Stimulated activated CD8-positive, alpha-beta memory T cell treated with anti-CD3 and anti-CD28 coated beads, Interleukin-2, amount 100 ng/mL, for 48 hours (primary cell): ENCODE data around the gene MITF.

Experiments used
- DNase-seq, 2 donors: peaks; one replicate each; pipeline ENCODE4 v3.0.0-alpha.2; 2020; ENCODE audit warnings: low read depth in 2 of 2

The MITF gene

DNA sequence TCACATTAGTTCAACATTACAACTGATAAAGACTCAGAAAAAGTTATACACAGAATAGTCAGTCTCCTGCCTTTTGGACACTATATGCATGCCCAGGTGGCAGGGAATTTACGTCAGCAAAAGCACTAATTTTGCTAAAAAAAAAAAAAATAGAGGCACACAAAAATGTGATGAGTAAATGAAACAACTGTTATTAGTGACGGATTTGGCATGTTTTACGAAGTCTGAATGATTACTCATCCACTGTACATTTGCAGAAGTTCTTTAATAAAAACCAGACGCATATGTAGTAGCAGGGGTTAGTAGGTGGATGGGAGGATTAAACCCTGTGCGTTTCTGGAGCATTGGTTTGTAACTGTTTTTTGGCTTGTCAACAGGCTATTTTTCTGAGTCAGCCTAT is 99.0 kb downstream of the MITF start:
- DNase-seq: no peak

DNA sequence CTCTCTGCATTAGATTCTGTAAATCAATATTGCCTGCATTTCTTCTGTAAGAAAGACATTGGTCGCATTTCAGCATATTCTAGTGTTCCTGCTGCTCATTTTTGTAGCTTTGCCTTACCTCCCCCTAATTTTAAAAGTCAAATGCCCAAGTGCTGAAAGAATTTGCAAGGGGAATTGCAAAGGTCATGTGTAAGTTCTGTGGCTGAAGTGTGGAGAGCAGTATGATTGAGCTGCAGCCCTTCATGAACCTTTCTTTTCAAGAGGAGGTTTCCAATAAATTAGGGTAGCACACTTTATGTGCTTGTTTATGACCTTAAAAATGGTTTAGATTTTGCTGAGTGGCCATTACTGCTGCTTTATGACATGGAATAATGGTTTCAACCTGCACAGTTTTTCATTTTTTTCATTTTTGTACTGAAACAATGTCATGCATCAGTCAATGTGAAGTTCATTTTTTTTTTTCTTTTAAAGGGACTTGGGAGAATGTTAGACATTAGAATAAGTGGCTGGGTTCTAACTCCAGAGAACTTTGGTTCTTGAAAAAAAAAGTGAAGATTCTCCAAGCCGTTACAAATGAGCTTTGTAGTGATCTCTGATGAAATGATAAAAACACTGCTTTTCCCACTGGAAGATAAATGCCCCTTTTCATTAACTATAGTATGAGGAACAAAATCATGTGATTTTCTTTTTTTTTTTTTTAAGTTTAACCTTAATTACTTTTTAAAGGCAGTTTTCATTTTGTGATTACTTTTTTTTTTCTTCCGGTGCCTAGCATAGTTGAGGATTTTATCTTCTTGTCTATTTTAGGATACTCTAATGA is 99.6 kb downstream of the MITF start:
- no peak for DNase-seq

DNA sequence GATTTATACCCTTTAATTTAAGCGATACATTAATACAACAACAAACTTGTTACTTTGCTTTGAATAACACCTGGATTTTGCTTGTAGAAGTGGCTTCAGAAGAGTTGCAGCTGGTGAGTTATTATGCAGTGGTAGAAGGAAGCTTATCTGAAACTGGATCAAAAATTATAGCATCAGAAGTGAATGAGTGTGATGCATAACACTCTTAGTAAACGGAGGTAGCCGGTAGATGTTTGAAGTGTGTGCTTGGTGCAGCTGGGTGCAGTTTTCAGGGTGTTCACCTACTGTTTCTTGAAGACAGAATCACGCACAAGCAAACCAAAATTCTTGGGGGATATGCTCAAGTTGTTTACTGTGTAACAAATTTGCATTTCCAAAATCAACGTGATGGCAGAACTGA is 103.1 kb downstream of the MITF start:
- DNase-seq: no peak

DNA sequence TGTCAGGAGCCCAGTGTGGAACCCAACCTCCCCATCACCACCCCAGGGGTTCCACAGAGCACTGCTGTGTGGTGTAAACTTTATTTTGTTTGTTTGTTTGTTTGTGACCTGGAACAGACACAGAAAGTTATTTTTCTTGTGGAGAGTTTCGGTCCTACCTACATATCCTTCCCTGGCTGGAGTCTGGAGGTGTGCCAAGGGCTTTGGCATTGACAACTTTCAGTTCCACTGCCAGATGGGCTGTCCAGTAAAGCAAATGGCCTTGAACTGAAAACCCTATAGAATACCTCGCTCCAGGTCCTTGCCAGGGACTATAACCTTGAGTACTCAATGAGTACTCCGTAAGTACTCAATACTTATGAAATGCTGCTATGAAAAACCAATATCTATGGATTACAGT is 103.5 kb downstream of the MITF start:
- DNase-seq: no peak

DNA sequence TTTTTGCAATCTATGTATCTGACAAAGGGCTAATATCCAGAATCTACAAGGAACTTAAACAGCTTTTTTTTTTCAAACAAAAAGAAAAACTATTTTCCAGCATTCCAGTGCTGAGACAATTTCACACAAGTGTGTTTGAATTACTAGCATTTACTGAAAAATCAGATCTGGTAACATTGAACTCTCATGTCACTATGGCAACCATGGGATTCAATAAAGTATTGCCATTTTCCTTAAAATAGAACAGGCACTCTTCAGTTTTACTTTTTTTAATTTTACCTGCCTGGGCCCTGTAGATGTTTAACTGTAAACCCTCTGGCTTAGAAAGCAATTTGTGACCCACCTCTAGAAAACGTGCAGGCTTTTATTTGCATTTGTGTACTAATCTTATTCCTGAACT is 105.4 kb downstream of the MITF start:
- no peak for DNase-seq

DNA sequence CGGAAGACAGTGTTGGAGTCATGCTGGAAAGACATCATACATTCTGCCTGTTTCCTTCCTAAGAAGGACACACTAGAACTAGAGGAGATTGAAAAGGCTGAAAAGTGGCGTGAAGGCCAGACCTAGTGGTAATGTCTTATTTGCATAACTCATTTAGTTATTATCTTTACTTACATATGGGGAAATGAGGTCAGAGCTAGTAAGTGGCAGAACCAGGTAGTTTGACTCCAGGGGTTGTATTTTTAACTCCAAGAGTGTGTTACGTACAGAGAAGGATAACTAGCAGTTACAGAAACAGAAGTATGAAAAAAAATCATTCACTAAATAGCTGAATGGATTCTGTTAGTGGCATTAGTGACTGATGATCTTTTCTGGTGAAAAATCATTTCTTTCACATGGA is 108.0 kb downstream of the MITF start:
- no peak for DNase-seq

DNA sequence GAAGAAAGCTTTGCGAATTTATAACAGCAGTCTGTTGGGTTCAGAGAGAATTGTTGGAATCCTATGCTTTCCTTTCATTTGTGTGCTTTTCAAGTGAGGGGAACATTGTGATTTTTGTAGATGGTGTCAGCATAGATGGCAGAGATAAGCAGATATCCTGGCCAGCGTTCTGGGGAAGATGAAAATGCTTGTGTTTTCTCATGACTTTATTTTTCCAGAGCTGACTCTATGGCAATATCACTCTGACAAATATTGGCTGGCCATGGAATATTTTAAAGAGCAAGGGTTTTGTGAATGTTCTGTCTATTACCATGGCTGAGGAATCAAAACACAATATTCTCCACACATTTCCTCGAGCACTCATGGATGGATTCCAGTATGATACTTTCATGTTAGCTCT is 108.8 kb downstream of the MITF start:
- no peak for DNase-seq

DNA sequence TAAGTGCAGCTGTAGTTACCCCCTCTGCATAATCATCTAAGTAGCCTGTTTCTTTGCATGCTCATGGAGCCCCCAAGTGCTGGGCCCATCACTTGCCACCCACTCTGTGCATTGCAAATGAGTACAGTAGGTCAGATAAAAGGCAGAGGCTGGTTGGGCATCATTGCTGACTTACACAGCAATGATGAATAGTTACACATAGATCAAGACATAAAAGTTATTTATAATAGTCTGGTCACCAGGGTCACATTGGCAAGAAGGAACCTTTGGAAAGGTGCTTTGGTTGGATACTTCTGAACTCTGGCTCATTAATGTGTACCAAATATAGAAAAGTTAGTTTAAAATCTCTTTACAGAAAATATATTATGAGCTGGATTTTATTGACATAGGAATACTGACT is 111.6 kb downstream of the MITF start:
- no peak for DNase-seq

DNA sequence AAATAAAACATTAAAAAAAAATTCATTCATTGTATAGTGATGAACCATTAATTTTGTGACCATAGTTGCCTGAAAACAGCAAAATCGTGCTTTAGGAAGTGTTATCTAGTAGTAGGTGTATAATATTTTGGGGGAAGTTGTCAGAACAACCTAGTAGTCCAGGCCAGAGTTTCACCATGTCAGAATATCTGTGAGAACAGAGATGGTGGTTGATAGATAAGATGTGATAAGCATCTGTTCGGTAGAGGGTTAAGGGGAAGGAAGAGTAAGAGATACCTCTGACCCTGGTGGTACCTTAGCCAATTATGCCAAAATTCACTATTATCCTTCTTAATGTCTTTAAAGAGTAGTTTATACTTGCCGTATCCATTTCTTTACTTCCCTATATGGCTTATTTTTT is 113.8 kb downstream of the MITF start:
- no peak for DNase-seq

DNA sequence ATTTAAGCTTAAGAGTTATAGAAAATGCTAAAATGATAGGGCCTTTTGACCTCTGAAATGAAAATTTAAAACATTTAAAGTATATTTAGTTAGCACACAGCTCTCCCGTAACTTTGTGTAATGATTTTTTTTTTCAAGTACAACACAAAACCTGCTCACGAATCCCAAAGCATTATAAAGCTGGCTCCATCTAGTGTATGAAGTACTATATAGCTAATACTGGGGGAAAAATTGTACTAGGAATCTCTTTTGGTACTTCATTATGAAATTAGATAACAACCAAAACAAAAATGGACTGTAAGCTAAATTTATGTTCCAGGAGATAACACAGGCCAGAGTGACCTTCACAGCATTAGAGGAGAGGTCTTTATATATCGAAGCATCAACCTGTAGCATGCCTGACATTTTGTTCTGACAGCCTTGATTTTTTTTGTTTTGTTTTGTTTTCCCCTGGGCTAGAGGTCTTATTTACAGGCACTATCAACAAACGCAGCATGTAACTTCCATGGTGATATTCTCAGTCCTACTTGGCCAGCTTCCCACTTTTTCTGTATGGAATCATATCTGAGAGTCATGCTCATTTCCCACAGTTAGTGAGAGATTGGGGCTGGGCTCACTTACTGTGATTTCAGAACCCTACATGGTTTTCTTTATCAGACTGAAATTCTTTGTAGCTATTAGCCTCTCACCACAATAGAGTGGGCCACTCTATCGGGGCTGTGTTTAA is 116.3 kb downstream of the MITF start:
- DNase-seq: no peak

DNA sequence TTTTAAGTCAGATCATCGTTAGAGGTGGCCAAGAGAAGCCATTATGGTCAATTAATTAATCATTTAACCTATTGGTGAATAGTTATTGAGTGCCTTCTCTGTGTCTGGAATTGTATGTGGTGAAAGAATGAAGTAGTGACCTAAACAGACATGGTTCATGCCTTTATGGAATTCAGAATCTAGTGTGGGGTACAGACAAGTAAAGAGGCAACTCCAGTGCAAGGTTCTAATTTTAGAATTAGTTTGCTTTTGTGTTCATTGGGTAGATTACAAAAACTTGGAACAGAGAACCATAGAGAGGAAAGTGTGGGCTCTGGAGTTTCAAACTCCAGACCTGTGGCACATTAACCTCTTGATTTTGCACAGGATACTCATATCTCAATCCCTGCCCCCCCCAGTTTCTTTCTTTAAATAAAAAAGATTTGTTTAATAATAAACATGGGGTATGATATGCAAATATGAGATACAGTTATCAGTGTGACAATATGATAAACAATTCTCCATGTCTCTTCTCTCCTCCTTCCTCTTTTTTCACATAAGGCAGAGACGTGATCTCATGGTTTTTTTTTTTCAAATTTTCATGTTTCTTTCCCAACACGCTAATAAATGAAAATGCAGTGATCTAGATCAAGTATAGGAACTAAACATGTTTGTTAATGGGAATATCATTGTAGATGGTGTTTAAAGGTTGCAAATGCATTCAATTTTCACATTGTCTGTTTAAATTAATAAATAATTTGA is 117.9 kb downstream of the MITF start:
- DNase-seq: no peak

DNA sequence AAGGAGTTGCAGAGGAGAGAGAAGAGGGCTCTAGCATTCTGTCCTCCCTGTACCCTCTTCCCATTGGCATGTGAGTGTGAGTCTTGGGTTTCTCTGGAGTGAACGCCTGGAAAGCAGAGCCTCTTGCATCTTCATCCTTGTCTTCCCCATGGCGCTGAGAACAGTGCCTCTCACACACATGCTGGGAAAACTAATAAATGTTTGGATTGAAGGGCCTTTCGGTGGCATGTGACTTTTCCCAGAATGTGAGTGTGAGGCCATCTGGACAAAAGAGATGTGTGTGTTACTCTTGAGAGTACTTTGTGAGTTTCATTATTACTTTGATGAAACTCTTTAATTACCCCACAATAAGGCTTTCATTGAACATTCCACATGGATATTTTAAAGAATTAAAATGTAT is 122.3 kb downstream of the MITF start:
- no peak for DNase-seq

DNA sequence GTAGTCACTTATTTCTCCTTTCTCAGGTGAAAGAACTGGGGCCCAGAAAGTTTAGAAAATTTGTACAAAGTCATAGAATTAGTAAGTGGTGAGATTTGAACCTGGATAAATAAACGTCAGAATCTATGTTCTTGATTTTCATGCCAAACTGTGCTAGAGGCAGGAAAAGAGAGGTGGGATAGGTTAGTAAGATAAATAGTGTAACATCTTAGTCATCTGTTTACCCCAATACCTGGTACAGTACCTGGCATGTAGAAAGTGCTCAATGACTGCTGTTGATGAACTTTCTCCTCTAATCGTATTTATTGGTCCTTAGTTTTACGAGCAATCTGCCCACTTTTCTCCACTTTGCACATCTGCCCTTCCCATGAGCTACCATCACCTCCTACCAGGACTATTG is 124.9 kb downstream of the MITF start:
- no peak for DNase-seq

DNA sequence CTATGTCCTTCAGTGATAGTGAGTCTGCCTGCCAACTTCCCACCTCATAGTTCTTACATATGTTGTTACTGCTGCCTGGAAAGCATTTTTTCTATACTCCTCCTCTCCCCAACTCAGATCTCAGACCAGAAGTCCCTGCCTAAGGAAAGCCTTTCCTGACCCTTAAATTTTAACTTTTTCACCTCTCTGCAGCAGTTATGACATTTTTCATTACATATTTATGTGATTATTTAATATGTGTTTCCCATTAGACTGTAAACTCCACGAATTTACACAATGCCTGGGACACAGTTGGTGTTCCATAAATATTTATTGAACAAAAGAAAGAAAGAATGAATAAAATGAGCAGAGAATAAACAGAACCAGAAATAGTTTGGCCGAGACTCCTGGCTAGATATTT is 125.5 kb downstream of the MITF start:
- DNase-seq: no peak

DNA sequence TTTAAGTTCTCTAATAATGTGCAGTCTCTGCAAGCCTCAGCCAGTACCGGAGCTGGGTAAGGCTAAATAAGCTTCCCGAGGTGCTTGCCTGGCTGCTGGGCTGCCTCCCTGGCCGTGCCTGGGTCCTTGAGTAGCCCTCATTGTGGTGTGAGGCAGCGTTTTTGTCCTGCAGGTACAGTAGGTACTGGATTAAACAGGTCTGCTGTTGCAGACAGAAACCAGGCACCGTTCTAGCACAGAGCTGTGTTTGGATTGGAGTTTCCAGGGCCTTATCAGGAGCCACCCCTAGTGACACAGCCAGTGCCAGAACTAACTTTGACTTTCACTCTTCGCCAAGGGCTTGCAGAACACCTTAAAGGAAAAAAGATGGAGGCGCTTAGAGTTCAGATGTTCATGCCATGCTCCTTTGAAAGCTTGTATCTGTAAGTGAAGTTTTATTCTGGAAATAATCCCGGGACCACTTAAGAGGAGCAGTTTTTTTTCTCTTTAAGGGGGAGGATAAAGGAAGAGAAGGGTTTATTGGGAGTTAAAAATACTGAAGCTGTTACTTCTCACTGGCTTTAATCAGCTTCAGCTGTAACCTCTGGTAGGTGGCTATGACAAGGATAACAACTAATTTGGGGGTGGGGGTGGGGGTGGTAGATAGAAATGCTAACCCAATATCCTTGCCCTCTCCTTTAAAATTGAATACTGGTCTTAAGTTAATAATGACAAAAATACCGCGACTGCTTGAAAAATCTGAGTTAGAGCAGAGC is 126.8 kb downstream of the MITF start:
- no peak for DNase-seq

DNA sequence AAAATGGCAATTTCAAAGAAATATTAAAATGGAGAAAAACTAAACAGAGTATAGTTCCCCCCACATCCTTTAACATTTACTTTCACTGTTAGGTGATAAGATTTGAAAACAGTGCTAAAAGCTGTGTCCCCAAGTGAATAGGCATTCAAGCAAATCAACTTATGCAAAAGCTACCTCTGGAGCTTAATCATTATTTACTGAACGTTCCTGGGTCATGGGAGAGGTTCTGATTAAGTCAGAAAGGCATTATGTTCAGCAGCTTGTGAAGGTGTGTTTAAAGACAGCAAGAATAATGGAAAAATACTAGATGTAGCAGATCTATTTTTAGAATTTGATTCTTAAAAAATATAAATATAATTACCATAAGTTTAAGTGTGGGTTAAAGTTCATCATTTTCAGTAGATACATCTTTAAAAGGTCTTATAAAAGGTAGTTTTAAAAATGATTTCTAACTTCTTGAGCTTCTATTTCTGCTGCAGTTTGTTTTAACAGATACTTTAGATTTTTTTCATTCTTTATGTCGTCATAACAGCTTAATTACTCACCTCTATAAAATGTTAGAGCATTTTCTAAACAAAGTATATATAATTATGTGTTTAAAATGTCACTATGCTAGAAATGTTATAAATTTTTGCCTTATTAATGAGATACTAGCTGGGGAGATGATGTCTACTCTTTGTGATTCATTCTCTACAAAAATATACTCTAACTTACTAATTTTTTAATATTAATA is 127.9 kb downstream of the MITF start:
- DNase-seq: no peak

DNA sequence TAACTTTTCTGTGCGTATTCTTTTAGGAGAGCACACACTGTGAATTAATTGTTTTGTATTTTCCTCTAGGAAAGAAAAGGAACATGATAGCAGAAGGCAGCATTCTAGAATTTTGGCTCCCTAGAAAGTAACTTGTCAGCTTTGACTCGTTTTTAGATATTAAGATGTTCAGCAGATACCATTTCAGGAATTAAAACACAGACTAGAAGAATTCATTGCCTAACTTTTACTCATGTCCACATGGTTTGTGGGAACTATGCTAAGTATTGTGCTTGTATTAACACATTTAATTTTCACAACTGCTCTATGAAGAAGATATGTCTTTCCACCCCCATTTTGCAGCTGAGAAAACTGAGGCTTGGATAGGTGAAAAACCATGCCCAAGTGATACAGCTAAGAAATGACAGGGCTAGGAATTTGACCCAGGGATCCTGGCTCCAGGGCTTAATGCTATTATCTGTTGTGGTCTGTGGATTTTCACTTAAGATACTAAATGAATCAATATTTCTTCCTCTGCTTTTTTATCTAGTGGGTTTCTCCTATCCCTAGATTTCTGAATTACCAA is 128.8 kb downstream of the MITF start:
- no peak for DNase-seq

DNA sequence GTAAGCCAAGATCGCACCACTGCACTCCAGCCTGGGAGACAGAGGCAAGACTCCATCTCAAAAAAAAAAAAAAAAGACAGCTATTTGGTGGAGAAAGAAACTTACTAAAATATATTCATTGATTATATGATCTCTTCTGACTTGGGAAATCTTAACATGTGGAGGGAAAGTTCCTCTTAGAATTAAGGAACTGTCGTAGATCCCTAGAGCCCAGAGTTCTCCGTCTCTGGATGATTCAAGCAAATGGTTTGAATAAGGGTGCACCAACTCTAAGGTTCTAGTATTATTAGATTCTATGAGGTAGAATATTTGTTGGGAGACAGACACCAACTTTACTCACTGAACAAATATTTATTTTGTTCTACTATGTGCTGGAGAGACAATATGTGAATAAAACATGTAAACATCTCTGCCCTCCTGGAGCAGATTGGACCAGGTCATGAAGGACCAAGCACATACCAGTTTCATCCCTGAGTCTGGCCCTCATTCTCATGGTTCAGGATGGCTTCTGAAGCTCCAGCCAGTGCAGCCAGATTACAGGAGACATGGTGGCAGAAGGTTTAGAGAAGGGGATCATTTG is 129.7 kb downstream of the MITF start:
- no peak for DNase-seq

DNA sequence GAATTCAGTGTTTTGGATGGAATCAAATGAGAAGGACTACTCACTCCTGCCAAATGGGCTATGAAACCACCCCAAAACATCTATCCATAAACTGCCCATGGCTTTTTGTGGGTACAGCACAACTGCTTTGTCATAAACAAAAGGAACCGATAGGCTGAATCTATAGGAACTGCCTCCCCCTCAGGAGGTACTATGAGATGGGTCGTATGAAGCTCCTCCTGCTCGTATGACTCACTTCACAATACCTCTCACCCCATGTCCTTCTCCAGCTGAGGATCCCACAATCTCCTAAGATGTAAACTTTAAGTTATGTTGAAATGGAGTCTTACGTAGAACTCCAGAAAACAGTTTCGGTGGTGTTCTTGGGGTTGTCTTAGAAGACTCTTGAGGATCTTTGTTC is 130.4 kb downstream of the MITF start:
- DNase-seq: no peak

DNA sequence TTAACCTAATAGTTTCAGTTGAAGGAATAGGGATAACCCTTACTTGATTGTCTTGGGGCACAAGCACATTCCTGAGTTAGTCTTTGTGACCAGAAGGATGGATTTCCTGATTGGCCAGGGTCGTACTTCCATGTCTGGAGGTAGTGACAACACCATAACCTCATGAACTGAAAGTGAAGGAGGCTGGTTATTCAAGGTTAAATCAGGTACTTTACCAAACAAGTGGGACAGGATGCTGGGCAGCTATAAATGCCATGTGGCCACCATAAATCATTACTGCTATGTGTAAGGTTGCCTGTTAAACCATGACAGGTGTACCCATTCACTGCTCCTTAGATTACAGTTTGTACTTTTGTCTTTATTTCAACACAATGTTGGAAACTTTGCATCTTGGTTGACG is 132.0 kb downstream of the MITF start:
- DNase-seq: no peak

DNA sequence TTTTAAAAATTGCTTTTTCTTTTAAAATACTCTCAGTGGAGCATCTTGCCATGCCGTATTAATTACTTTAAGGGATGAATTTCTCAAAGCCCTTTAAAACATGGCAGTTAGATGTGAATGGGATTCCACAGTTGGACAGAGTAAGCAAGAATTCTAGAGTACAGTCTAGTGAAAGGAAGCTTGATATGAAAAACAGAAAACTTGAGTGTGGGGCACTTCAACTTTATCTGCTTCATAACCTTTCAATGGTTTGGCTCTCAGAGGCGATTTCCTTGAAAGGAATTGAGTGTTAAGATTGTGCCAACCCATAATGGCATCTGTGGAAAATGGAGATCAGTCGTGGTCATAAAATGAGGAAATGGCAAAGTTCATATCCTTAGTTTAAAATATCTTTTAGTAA is 132.6 kb downstream of the MITF start:
- DNase-seq: no peak
